Measurements from ENCODE around the gene MAP2K6.

MAP2K6 gene

GRCh38 chr17:69466451-69466850, 52.0 kb downstream of the MAP2K6 start:
- no peaks in the 10 kb centered on the region for H3K9me3 ChIP-seq
- no peak overlapping the region for H3K4me3 ChIP-seq (ENCODE audit: low read depth in 1 of 2, low read length in 1 of 2)
- no peak overlapping the region for H3K27ac ChIP-seq
- no peak for TF ChIP-seq CTCF (IDR thresholded peaks at IDR 0.05)
- no peaks in the 10 kb centered on the region for H3K27me3 ChIP-seq
- H3K36me3 ChIP-seq: no peaks in the 10 kb centered on the region
- no peaks in the 10 kb centered on the region for H3K4me1 ChIP-seq (ENCODE audit: control insufficient read depth in 1 of 2, insufficient read depth in 1 of 2, low read depth in 1 of 2, low read length in 1 of 2)

- H3K9me3 ChIP-seq: no peaks in the 10 kb centered on the region
- H3K4me1 ChIP-seq (ENCODE audit: control insufficient read depth in 1 of 2, insufficient read depth in 1 of 2, low read depth in 1 of 2, low read length in 1 of 2): no peaks in the 10 kb centered on the region
- no peak for TF ChIP-seq CTCF (IDR thresholded peaks at IDR 0.05)
- H3K27me3 ChIP-seq: no peaks in the 10 kb centered on the region
- no peaks in the 10 kb centered on the region for H3K36me3 ChIP-seq
- no peak overlapping the region for H3K4me3 ChIP-seq (ENCODE audit: low read depth in 1 of 2, low read length in 1 of 2)
- H3K27ac ChIP-seq: no peak overlapping the region
Measured at GRCh38 chr17:69466905-69467667, 52.6 kb downstream of the MAP2K6 start.

GRCh38 chr17:69468207-69468606, 53.7 kb downstream of the MAP2K6 start:
- Histone ChIP-seq H3K36me3 (no peaks in the 10 kb centered on the region), H3K27ac (no peak overlapping the region), H3K4me3 (ENCODE audit: low read depth in 1 of 2, low read length in 1 of 2) (no peak overlapping the region), H3K9me3 (no peaks in the 10 kb centered on the region), H3K27me3 (no peaks in the 10 kb centered on the region), H3K4me1 (ENCODE audit: control insufficient read depth in 1 of 2, insufficient read depth in 1 of 2, low read depth in 1 of 2, low read length in 1 of 2) (no peaks in the 10 kb centered on the region)
- TF ChIP-seq CTCF (IDR thresholded peaks at IDR 0.05): no peak

- Histone ChIP-seq H3K27ac (no peak overlapping the region), H3K4me1 (ENCODE audit: control insufficient read depth in 1 of 2, insufficient read depth in 1 of 2, low read depth in 1 of 2, low read length in 1 of 2) (no peaks in the 10 kb centered on the region), H3K36me3 (no peaks in the 10 kb centered on the region), H3K9me3 (no peaks in the 10 kb centered on the region), H3K4me3 (ENCODE audit: low read depth in 1 of 2, low read length in 1 of 2) (no peak overlapping the region), H3K27me3 (no peaks in the 10 kb centered on the region)
- TF ChIP-seq CTCF (IDR thresholded peaks at IDR 0.05): no peak
Measured at GRCh38 chr17:69470702-69471101, 56.2 kb downstream of the MAP2K6 start.

- no peak overlapping the region for H3K4me3 ChIP-seq (ENCODE audit: low read depth in 1 of 2, low read length in 1 of 2)
- H3K27ac ChIP-seq: no peak overlapping the region
- TF ChIP-seq CTCF (IDR thresholded peaks at IDR 0.05): no peak
- H3K36me3 ChIP-seq: no peaks in the 10 kb centered on the region
- no peaks in the 10 kb centered on the region for H3K27me3 ChIP-seq
- H3K4me1 ChIP-seq (ENCODE audit: control insufficient read depth in 1 of 2, insufficient read depth in 1 of 2, low read depth in 1 of 2, low read length in 1 of 2): no peaks in the 10 kb centered on the region
- H3K9me3 ChIP-seq: no peaks in the 10 kb centered on the region
Measured at GRCh38 chr17:69471406-69471805, 56.9 kb downstream of the MAP2K6 start.

Measured in neutrophil (primary cell).